AG09319 (cell line): ENCODE results near the gene ASCC1.

Experiments
- DNase-seq: peaks from one replicate; pipeline ENCODE4 v3.0.0-alpha.2; 2010; ENCODE audit warnings: low read depth; ENCODE audit errors: extremely low read depth
- TF ChIP-seq, protein P1 (sequence below): IDR thresholded peaks from 2 replicates; pipeline ENCODE4 v1.5.1; 2011; ENCODE audit warnings: low read depth, mild to moderate bottlenecking, inconsistent platforms, low read length, moderate library complexity

The ASCC1 gene

GRCh38 chr10:72082856-72083789 lies 133.0 kb downstream of the ASCC1 start:
- TF ChIP-seq, protein P1, sequence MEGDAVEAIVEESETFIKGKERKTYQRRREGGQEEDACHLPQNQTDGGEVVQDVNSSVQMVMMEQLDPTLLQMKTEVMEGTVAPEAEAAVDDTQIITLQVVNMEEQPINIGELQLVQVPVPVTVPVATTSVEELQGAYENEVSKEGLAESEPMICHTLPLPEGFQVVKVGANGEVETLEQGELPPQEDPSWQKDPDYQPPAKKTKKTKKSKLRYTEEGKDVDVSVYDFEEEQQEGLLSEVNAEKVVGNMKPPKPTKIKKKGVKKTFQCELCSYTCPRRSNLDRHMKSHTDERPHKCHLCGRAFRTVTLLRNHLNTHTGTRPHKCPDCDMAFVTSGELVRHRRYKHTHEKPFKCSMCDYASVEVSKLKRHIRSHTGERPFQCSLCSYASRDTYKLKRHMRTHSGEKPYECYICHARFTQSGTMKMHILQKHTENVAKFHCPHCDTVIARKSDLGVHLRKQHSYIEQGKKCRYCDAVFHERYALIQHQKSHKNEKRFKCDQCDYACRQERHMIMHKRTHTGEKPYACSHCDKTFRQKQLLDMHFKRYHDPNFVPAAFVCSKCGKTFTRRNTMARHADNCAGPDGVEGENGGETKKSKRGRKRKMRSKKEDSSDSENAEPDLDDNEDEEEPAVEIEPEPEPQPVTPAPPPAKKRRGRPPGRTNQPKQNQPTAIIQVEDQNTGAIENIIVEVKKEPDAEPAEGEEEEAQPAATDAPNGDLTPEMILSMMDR: no peak
- DNase-seq: no peak

GRCh38 chr10:72081772-72082590 lies 134.1 kb downstream of the ASCC1 start:
- no peak for DNase-seq
- TF ChIP-seq, protein P1: no peak

DNA sequence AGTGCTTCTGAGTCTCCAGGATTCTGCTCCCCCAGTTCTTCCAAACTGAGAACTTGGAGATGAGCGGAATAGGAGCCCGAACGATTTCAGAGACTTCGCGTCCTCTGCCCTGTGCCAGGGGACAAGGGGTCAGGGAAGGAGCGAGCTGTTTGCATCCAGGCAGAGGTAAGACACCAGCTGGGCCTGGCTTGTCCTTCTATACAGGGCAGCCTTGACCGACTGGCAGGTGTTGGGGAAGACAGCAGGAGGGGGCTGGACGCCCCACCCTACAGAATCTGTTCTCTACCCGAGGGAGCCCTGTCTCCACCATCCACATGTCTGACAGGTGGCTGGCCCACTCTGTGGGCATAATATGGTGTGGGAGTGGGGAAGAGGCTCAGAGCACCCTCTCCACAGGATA lies 134.9 kb downstream of the ASCC1 start:
- DNase-seq: no peak
- TF ChIP-seq, protein P1: no peak

GRCh38 chr10:72080042-72080975 lies 135.8 kb downstream of the ASCC1 start:
- TF ChIP-seq, protein P1: no peak
- no peak for DNase-seq

- no peak for DNase-seq
- TF ChIP-seq, protein P1: no peak
Observed at GRCh38 chr10:72079356-72079755, 136.7 kb downstream of the ASCC1 start.

DNA sequence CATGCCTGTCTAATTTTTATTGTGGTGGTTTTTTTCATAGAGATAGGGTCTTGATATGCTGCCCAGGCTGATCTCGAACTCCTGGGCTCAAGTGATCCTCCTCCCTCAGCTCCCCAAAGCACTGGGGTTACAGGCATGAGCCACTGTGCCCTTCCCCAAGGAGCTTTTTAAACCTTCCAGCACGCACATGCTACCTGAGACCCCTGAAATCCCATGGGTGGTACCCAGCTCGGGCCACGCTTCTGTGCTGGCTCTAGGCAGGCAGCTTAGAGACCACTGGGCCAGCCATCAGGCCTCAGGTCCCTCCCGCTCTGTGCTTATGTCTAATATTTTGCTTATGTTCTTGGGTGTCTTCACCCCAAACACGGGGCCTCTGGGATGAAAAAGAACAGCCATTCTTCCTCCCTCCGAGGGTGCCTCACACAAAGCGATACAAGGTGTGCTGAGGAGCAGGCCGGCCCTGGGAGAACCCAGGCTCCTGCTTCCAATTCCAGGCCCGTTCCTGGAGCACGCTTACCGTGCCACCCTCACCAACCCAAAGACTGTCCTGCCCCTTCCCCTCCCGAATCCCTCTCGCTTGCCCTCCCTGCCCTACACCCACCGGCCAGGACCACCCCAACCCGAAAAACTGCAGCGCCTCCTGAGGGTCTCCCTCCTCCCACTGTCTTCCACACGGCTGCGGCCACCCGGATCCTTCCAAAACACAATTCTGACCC lies 138.6 kb downstream of the ASCC1 start:
- TF ChIP-seq, protein P1: no peak
- DNase-seq: no peak
